Activated CD4-positive, alpha-beta T cell treated with anti-CD3 and anti-CD28 coated beads, Interleukin-2, amount 50 U/mL, for 24 hours (primary cell): ENCODE data around the gene FUT9.

ENCODE experiments used
- DNase-seq, 2 donors: peaks; one replicate each; pipeline ENCODE4 v3.0.0-alpha.2; 2020; ENCODE audit warnings: low read depth in 1 of 2, low spot score in 1 of 2

The FUT9 gene

GRCh38 chr6:96066376-96066775 lies 50.6 kb downstream of the FUT9 start:
- no peak for DNase-seq

GRCh38 chr6:96073555-96073954 lies 57.8 kb downstream of the FUT9 start:
- DNase-seq = no peak

- no peak for DNase-seq
Measured at GRCh38 chr6:96074006-96074405, 58.2 kb downstream of the FUT9 start.

GRCh38 chr6:96075826-96076225 lies 60.1 kb downstream of the FUT9 start:
- no peak for DNase-seq

- DNase-seq = no peak
Measured at GRCh38 chr6:96086745-96087144, 71.0 kb downstream of the FUT9 start.

GRCh38 chr6:96089173-96089572 lies 73.4 kb downstream of the FUT9 start:
- DNase-seq = no peak

GRCh38 chr6:96094077-96094476 lies 78.3 kb downstream of the FUT9 start:
- no peak for DNase-seq

- no peak for DNase-seq
Measured at GRCh38 chr6:96099069-96099468, 83.3 kb downstream of the FUT9 start.

GRCh38 chr6:96101564-96101963 lies 85.8 kb downstream of the FUT9 start:
- DNase-seq = no peak

- DNase-seq = no peak
Measured at GRCh38 chr6:96104910-96105309, 89.1 kb downstream of the FUT9 start.

GRCh38 chr6:96110878-96111277 lies 95.1 kb downstream of the FUT9 start:
- DNase-seq = no peak

GRCh38 chr6:96116674-96117073 lies 100.9 kb downstream of the FUT9 start:
- DNase-seq = no peak

- DNase-seq = no peak
Measured at GRCh38 chr6:96124778-96125177, 109.0 kb downstream of the FUT9 start.

- DNase-seq = no peak
Measured at GRCh38 chr6:96138406-96138805, 122.6 kb downstream of the FUT9 start.

GRCh38 chr6:96142142-96142541 lies 126.4 kb downstream of the FUT9 start:
- no peak for DNase-seq

- DNase-seq = no peak
Measured at GRCh38 chr6:96150431-96150830, 134.7 kb downstream of the FUT9 start.

- no peak for DNase-seq
Measured at GRCh38 chr6:96151707-96152106, 135.9 kb downstream of the FUT9 start.

GRCh38 chr6:96152114-96152708 lies 136.4 kb downstream of the FUT9 start:
- DNase-seq = no peak

- no peak for DNase-seq
Measured at GRCh38 chr6:96153775-96154174, 138.0 kb downstream of the FUT9 start.

GRCh38 chr6:96156425-96156824 lies 140.7 kb downstream of the FUT9 start:
- DNase-seq = no peak

GRCh38 chr6:96157018-96157565 lies 141.3 kb downstream of the FUT9 start:
- DNase-seq = no peak

- DNase-seq = no peak
Measured at GRCh38 chr6:96162711-96163120, 146.9 kb downstream of the FUT9 start.

GRCh38 chr6:96164802-96165201 lies 149.0 kb downstream of the FUT9 start:
- no peak for DNase-seq
